Activated T-helper 1 cell treated with Interleukin-2 at 50 U/mL for 16 hours (primary cell): ENCODE measurements around the gene TACR1.
"Not testable (repeated sequence)": the region's sequence is repeated elsewhere in the genome, so short reads cannot be mapped to it uniquely, and the experiment has no call there.

Experiments
- DNase-seq: peaks from one replicate; pipeline ENCODE4 v3.0.0-alpha.2; 2020; ENCODE audit warnings: low read depth

Gene TACR1

DNA sequence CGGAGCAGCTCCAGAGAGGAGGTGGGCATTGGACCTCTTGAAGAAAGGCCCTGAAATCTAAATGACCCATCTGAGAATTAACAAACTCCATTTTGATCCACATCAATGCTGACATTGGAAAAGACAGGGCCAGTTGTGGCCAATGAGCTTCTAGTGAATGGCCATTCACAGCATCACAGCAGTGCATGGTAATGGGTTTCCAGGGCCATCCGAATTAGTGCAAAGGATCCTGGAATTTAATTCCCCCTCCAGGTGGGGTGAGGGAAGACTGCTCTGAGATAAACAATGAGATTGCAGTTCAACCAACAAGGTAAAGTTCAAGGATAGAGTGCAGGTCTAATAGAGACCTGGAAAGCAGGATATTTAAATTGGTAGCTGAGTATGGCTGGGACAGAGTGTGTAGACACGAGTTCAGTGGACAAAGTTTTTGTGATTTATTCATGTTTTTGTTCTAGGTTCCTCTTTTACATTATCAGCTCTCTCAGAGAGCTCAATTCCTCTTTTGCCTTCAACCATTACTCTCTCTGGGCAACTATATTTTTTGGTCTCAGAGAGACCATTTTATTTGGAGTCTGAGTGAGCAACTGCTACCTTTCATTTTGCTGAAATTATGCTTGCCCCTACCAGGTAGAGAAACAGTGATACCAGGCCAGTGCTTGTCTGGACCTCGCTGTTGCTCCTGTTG is 5.0 kb downstream of the TACR1 start:
- DNase-seq: no peak

- no peak for DNase-seq
Observed at GRCh38 chr2:75192496-75192895, 6.8 kb downstream of the TACR1 start.

- no peak for DNase-seq
Observed at GRCh38 chr2:75190271-75190990, 8.9 kb downstream of the TACR1 start.

- no peak for DNase-seq
Observed at GRCh38 chr2:75186821-75187220, 12.5 kb downstream of the TACR1 start.

DNA sequence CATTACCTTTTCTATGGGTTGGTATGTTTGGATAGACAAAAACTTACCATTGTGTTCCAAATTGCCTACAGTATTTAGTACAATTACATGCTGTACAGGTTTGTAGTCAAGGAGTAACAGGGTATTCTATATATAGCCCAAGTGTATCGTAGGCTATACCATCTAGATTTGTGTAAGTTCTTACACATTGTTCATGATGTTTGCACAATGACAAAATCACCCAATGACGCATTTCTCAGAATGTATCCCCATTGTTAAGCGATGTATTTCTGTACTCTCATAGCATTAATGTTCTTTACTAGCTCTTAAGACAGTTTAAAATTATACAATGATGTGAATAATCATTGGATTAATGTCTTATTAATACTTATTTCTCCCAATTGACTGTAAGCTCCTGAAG is 16.7 kb downstream of the TACR1 start:
- no peak for DNase-seq

DNA sequence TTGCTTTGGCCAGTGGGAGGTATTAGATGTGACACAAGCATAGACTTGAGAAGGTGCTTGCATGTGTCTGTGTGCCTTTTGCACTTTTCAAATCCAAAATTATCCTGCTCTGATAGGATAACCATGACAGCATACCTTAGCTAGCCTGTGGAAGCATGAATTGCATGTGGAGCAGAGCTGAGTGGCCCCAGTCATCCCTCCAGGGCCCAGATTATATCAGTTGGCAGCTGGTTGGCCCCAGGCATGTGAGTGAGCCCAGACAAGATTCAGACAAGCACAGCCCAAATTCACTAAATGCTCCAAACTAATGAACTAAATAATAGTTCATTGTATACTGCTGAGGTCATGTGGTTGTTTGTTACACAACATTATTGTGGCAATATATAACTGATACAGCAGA is 18.8 kb downstream of the TACR1 start:
- no peak for DNase-seq

DNA sequence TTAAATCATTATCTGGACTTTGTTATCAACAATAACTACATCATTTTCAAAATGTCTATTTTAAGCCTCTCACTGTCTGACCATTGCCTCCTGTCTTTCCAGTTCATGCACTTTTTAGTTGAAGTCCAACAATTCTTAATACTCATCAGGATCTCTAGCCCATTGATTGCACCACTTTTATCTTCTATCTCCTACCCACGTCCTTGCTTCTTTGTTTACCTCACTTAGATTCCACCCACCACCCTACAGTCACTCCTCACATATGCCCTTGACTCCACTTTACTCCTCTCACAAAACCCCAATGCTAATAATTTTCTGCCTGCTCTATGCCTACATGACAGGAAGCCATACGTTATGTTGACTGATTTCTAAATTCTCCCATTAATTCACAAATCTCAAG is 21.9 kb downstream of the TACR1 start:
- no peak for DNase-seq

- DNase-seq: no peak
Observed at GRCh38 chr2:75175456-75175855, 23.9 kb downstream of the TACR1 start.

DNA sequence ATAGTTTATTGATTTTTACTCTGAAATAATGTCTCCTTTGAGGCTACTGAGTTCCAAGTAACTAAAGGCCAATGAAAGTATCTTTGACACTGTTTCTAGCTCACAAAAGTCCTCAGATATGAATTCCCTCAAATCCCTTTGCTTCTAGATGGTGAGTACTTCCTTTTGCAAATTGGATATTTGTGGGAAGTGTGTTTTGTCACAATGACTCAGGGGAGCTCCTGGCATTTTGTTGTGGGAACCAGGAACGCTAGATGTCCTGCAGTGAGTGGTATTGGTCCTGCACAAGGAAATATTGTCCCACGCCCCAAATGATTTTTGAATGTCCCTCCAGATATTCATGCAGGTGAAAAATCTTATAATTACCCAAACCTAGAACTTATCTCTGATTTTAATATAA is 24.3 kb downstream of the TACR1 start:
- DNase-seq: no peak

DNA sequence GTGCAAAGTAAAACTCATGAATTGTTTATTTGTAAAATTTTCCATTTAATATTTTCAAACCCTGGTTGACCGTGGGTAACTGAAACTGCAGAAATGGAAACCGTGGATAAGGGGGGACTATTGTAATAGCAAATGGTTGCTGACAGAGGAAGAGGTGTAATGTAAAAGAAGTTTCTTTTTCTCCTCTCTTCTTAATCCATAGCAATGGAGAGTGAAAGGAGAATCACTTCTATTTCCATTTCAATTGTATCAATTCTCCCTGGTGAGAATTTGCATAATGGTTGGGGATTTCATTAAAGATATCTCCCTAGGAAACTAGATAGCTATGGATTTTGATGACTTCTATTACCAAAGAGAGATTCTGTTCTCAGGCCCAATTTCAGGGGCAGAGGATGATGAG is 24.8 kb downstream of the TACR1 start:
- DNase-seq: no peak

- no peak for DNase-seq
Observed at GRCh38 chr2:75173740-75174139, 25.6 kb downstream of the TACR1 start.

DNA sequence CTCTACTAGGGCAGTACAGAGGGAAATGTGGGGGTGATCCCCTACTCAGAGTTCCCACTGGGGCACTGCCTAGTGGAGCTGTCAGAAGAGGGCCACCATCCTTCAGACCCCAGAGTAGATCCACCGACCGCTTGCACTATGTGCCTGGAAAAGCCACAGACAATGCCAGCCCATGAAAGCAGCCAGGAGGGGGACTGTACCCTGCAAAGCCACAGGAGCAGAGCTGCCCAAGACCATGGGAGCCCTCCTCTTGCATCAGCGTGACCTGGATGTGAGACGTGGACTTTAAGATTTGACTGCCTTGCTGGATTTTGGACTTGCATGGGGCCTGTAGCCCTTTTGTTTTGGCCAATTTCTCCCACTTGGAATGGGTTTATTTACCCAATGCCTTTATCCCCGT is 27.9 kb downstream of the TACR1 start:
- not testable (repeated sequence) for DNase-seq

GRCh38 chr2:75170889-75171288 is 28.4 kb downstream of the TACR1 start:
- DNase-seq: no peak

DNA sequence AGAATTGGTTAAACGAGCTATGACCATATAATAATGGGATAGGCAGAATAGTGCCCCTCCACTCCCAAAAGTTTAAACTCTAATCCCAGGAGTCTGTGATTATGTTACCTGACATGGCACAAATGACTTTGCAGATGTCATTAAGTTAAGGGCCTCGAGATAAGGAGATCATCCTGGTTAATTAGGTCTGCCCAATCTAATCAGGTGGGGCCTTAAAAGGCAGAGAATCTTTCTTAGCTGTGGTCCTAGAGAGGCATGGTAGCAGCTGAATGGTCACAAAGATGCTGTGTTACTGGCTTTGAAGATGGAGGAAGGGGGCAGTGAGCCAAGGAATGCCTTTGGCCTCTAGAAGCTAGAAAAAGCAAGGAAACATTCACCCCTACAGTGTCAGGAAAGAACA is 31.1 kb downstream of the TACR1 start:
- DNase-seq: no peak

GRCh38 chr2:75166491-75166890 is 32.8 kb downstream of the TACR1 start:
- no peak for DNase-seq

DNA sequence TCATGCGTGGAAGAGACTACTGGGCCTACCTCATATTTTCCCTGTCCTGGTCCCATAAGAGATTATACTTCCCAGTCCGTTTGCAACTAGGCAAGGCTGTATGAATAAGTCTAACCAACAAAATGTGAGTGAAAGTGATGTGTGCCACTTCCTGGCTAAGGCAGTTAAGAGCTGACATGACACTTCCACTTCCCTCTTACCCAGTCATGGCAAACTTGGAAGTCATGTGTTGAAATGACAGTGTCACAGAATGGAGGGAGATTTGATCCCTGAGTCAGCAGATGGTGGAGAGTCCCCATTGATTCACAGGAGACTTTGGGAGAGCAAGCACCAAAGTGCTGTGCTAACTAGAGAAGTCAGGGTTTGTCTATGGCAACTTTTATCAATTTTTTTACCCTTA is 36.4 kb downstream of the TACR1 start:
- DNase-seq: no peak

DNA sequence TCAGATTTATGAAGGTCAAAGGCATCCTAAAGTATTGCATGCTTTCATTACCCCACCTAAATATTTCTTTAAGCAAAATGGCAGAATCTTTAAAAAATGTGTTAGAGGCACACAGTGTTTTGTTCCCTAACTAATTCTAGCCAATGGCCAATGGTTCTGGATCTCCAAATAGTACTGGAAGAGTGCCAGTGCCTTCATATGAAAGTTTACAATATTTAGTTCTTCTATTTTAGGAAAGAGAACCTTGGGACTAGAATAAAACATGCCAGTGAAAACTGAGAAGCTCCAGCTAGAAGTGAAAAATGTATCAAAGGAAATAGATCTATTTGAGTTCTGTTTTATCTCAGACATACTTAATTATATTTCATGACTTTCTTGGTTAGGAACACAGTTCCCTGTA is 37.1 kb downstream of the TACR1 start:
- DNase-seq: no peak

GRCh38 chr2:75157435-75157834 is 41.9 kb downstream of the TACR1 start:
- no peak for DNase-seq

- no peak for DNase-seq
Observed at GRCh38 chr2:75155115-75155514, 44.2 kb downstream of the TACR1 start.

DNA sequence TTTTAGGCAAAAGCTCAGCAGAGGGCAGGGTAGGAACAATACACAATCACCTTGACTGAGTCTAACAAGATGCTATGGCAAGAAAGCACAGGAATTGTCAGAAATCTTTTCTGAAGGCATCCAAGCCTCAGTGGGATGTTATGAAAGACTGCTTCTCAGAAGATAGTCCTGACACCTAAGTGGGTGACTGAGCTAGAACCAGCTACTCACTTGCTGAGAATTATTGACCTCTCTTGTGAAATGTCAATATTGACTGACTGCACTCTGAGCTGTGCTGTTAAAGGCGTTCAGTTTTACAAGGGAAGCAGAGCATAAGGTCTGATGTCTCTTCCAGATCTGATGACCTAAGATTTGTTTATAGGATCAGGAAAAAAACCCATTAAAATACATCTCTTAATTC is 46.1 kb downstream of the TACR1 start:
- no peak for DNase-seq

DNA sequence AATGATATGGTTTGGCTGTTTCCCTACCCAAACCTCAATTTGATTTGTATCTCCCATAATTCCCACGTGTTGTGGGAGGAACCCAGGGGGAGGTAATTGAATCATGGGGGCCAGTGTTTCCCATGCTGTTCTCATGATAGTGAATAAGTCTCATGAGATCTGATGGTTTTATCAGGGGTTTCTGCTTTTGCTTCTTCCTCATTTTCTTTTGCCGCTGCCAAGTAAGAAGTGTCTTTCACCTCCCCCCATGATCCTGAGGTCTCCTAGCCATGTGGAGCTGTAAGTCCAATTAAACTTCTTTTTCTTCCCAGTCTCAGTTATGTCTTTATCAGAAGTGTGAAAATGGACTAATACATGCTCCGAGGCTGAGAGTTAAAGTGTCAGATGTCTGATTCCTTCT is 47.1 kb downstream of the TACR1 start:
- DNase-seq: not testable (repeated sequence)

DNA sequence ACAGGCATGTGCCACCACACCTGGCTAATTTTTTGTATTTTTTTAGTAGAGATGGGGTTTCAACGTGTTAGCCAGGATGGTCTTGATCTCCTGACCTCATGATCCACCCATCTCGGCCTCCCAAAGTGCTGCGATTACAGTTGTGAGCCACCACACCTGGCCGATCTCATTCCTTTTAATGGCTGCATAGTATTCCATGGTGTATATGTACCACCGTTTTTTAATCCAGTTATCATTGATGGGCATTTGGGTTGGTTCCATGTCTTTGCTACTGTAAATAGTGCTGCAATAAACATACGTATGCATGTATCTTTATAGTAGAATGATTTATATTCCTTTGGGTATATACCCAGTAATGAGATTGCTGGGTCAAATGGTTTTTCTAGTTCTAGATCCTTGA is 51.4 kb downstream of the TACR1 start:
- DNase-seq: not testable (repeated sequence)

- DNase-seq: no peak
Observed at GRCh38 chr2:75146606-75147332, 52.6 kb downstream of the TACR1 start.
